Skeletal muscle tissue (tissue), 4 donors: Measurements from ENCODE around the gene STARD13. TPM values are rescaled to one million over a fixed set of nuclear protein-coding genes. Genes with fewer than 3 reads are reported as not detected.
A peak's percentile ranks its signal among the peaks of the same experiment; 100 is the strongest.

ENCODE experiments used
- H3K27ac ChIP-seq: one replicate; pipeline ENCODE4 v1.7.0; 2013; ENCODE audit warnings: mild to moderate bottlenecking, low read depth, low read length, inconsistent platforms
- H3K27me3 ChIP-seq, 3 donors: one replicate each; pipeline ENCODE4 v1.7.0; 2013; ENCODE audit warnings: low read length in 3 of 3; ENCODE audit not compliant: control insufficient read depth in 3 of 3, insufficient read depth in 3 of 3
- H3K36me3 ChIP-seq, 3 donors: one replicate each; pipeline ENCODE4 v1.7.0; 2013; ENCODE audit warnings: low read length in 3 of 3; ENCODE audit not compliant: control insufficient read depth in 3 of 3, insufficient read depth in 3 of 3
- H3K4me1 ChIP-seq, 3 donors: one replicate each; pipeline ENCODE4 v1.7.0; 2013; ENCODE audit warnings: low read length in 3 of 3, mild to moderate bottlenecking in 3 of 3; ENCODE audit not compliant: control insufficient read depth in 3 of 3, insufficient read depth in 3 of 3
- H3K4me3 ChIP-seq, 3 donors: one replicate each; pipeline ENCODE4 v1.7.0; 2013; ENCODE audit warnings: low read length in 3 of 3
- H3K9ac ChIP-seq, 3 donors: one replicate each; pipeline ENCODE4 v1.7.0; 2013; ENCODE audit warnings: low read length in 3 of 3, mild to moderate bottlenecking in 3 of 3, moderate library complexity in 2 of 3, low read depth in 1 of 3
- H3K9me3 ChIP-seq, 3 donors: one replicate each; pipeline ENCODE4 v1.7.0; 2013; ENCODE audit warnings: low read length in 3 of 3; ENCODE audit not compliant: control insufficient read depth in 3 of 3
- total RNA-seq: library from RNA; depleted of rRNA; stranded (reverse); fragments of >200 nt; gene quantifications from one replicate; pipeline ENCODE4 v1.2.3, GENCODE V29; 2014
- donor health status: Osteomylitis.

The STARD13 gene
- total RNA-seq, 1 donor from 2014 or later, result 30.3 TPM

GRCh38 chr13:33205804-33206221, 79.7 kb downstream of the STARD13 start:
- Histone ChIP-seq H3K4me3 (peak overlapping the region in 2 of 3 donors; percentile 16 to 46), H3K9ac (no peak overlapping the region), H3K4me1 (peaks cover 12 to 39% (median 17%) of the 10 kb centered on the region in 3 donors), H3K9me3 (no peaks in the 10 kb centered on the region), H3K27me3 (no peaks in the 10 kb centered on the region), H3K36me3 (no peaks in the 10 kb centered on the region), H3K27ac (peak overlapping the region; percentile 79)

- no peaks in the 10 kb centered on the region for H3K27me3 ChIP-seq
- peak overlapping the region; percentile 79 for H3K27ac ChIP-seq
- H3K4me1 ChIP-seq, result peaks cover 12 to 40% (median 18%) of the 10 kb centered on the region in 3 donors
These were observed 80.3 kb downstream of the STARD13 start for GRCh38 chr13:33205224-33205623.

GRCh38 chr13:33204130-33204927, 81.2 kb downstream of the STARD13 start:
- H3K4me1 ChIP-seq, result peaks cover 16 to 49% (median 25%) of the 10 kb centered on the region in 3 donors
- peak overlapping the region; percentile 79 for H3K27ac ChIP-seq
- H3K9me3 ChIP-seq, result no peaks in the 10 kb centered on the region
- peak overlapping the region in 2 of 3 donors; percentile 41 to 48 for H3K9ac ChIP-seq
- H3K36me3 ChIP-seq, result no peaks in the 10 kb centered on the region
- H3K4me3 ChIP-seq, result peak overlapping the region; percentile 24 to 68 (median 53)
- H3K27me3 ChIP-seq, result no peaks in the 10 kb centered on the region

More at GRCh38 chr13:33205224-33205623, 80.3 kb downstream of the STARD13 start:
- Histone ChIP-seq H3K9me3 (no peaks in the 10 kb centered on the region), H3K4me3 (peak overlapping the region in 2 of 3 donors; percentile 53 to 68), H3K9ac (peak overlapping the region in 2 of 3 donors; percentile 41 to 48), H3K36me3 (no peaks in the 10 kb centered on the region)

- peaks cover 13 to 41% (median 25%) of the 10 kb centered on the region in 3 donors for H3K4me1 ChIP-seq
- H3K4me3 ChIP-seq, result no peak overlapping the region
- no peaks in the 10 kb centered on the region for H3K36me3 ChIP-seq
- no peaks in the 10 kb centered on the region for H3K9me3 ChIP-seq
- H3K9ac ChIP-seq, result no peak overlapping the region
- H3K27me3 ChIP-seq, result no peaks in the 10 kb centered on the region
- no peak overlapping the region for H3K27ac ChIP-seq
These were observed 82.8 kb downstream of the STARD13 start for GRCh38 chr13:33202644-33203169.

- H3K4me1 ChIP-seq, result peaks cover 10 to 32% (median 24%) of the 10 kb centered on the region in 3 donors
- no peak overlapping the region for H3K9ac ChIP-seq
- H3K4me3 ChIP-seq, result no peak overlapping the region
- no peaks in the 10 kb centered on the region for H3K9me3 ChIP-seq
- no peaks in the 10 kb centered on the region for H3K27me3 ChIP-seq
- H3K27ac ChIP-seq, result no peak overlapping the region
- H3K36me3 ChIP-seq, result no peaks in the 10 kb centered on the region
These were observed 83.9 kb downstream of the STARD13 start for GRCh38 chr13:33201659-33202058.

- Histone ChIP-seq H3K9ac (no peak overlapping the region), H3K4me1 (peaks cover 7 to 14% (median 14%) of the 10 kb centered on the region in 3 donors)
These were observed 86.2 kb downstream of the STARD13 start for GRCh38 chr13:33199289-33199850.

GRCh38 chr13:33197541-33197971, 88.0 kb downstream of the STARD13 start:
- Histone ChIP-seq H3K27me3 (no peaks in the 10 kb centered on the region), H3K4me3 (no peak overlapping the region), H3K27ac (peak overlapping the region; percentile 0), H3K9me3 (no peaks in the 10 kb centered on the region), H3K36me3 (no peaks in the 10 kb centered on the region), H3K4me1 (peaks cover 7 to 16% (median 16%) of the 10 kb centered on the region in 3 donors), H3K9ac (no peak overlapping the region)

More at GRCh38 chr13:33199289-33199850, 86.2 kb downstream of the STARD13 start:
- no peaks in the 10 kb centered on the region for H3K36me3 ChIP-seq
- H3K4me3 ChIP-seq, result no peak overlapping the region
- H3K27me3 ChIP-seq, result no peaks in the 10 kb centered on the region
- no peaks in the 10 kb centered on the region for H3K9me3 ChIP-seq
- H3K27ac ChIP-seq, result peak overlapping the region; percentile 12

- Histone ChIP-seq H3K9ac (no peak overlapping the region), H3K27ac (no peak overlapping the region), H3K36me3 (no peaks in the 10 kb centered on the region), H3K4me3 (no peak overlapping the region), H3K4me1 (peaks cover 11 to 21% (median 16%) of the 10 kb centered on the region in 3 donors), H3K27me3 (no peaks in the 10 kb centered on the region), H3K9me3 (no peaks in the 10 kb centered on the region)
These were observed 88.8 kb downstream of the STARD13 start for GRCh38 chr13:33196767-33197166.

- H3K27ac ChIP-seq, result peak overlapping the region; percentile 15
- no peak overlapping the region for H3K9ac ChIP-seq
- H3K36me3 ChIP-seq, result no peaks in the 10 kb centered on the region
- H3K4me3 ChIP-seq, result peak overlapping the region in 1 of 3 donors; percentile 10
- H3K27me3 ChIP-seq, result no peaks in the 10 kb centered on the region
- H3K4me1 ChIP-seq, result peaks cover 16 to 28% (median 18%) of the 10 kb centered on the region in 3 donors
- H3K9me3 ChIP-seq, result no peaks in the 10 kb centered on the region
These were observed 89.7 kb downstream of the STARD13 start for GRCh38 chr13:33195693-33196464.
